NCI-H2081 treated with DMSO at 0.1 percent for 48 hours (cell line): ENCODE data around the gene PRKAG2.
"Not testable (repeated sequence)": the region's sequence is repeated elsewhere in the genome, so short reads cannot be mapped to it uniquely, and the experiment has no call there.

Experiments used
- DNase-seq: peaks from one replicate; lab custom pipeline; 2025; lab: John Stamatoyannopoulos, UW

The PRKAG2 gene

DNA sequence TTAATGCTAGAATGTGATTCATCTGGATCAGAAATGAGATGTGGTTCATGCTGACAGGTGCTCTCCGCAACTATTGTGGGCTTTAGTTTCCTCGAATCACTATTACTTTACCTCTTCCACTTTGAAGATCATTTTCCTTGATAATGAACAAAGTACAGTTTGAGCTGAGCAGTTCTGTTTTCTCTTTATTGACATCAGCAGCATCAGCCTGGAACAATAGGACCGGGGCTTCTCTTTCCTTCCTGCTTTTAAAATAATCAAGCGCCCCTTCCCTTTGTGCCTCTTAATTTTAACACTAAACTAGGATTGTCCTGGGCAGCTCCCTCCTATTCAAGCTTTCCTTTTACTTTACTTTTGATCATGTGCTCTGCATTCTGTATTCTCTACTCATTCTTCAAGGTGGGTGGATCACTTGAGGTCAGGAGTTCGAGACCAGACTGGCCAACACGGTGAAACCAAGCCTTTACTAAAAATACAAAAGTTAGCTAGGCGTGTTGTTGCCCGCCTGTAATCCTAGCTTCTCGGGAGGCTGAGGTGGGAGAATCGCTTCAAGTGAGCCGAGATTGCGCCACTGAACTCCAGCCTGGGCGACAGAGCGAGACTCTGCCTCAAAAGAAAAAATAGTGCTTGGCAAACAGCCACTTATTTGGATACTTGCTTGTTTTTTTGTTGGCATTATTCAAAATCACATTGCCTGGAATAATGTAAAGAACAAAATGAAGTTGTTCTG lies 290.2 kb downstream of the PRKAG2 start:
- no peak for DNase-seq

DNA sequence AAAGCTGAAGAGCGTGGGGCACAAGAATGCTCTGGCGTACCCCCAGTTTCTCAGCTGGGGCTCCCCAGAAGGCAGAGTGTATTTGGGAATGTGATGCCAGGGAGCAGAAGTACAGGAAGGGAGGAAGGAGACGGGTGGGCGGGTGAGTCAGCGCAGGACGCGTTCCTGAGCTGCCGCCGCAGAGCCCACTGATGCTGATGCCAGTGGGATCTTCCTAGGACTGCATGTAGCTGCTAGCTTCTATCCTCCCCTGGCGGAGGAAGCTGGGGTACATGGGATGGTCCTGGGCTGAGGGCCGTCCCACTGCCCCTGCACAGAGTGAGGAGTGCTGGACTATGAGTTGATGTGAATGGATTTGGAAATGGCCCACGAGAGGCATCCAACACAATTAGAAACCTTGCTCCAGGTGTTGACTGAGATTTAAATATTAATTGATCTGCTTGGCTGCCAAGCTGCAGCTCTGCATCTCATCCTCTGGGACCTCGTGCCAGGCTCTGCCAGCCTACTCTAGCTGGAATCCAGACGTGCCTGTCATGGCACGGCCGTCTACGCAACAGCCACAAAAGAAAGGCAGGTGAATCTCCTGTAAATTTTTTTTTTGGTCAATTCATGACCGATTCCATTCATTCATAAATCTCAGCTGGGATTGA lies 291.0 kb downstream of the PRKAG2 start:
- no peak for DNase-seq

DNA sequence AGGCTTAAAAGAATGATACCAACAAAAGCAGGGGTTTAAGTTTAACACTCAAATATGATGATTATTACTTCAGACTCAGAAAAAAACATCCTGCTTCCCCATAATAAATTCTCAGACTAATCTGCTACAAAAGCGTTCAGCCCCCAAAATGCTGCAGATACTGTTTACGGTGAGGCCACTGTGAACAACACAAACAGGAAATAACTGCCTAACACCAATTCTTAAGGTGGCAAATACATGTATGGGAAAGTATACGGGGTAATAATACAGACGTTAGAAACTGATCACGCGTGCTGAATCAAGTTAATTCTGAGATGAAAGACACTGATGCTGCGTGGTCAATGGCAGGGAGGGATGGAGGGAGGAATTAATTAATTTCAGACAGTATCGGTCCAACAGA lies 295.2 kb downstream of the PRKAG2 start:
- no peak for DNase-seq

DNA sequence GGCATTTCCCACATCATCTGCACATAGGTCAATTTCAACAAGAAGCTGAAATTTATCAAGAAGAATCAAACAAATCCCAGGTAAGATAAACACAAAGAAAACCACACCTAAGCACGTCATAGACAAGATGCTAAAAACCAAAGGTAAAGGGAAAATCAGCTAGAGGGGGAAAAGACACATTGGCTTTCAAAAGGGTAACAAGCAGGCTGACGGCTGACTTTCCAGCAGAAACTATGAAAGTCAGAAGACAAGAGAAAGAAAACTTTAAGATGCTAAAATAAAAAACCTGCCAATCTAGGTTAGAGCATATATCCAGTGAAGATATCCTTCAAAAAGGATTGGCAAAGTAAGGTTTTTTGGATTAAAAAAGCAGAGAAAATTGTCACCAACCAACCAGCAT lies 297.3 kb downstream of the PRKAG2 start:
- no peak for DNase-seq

DNA sequence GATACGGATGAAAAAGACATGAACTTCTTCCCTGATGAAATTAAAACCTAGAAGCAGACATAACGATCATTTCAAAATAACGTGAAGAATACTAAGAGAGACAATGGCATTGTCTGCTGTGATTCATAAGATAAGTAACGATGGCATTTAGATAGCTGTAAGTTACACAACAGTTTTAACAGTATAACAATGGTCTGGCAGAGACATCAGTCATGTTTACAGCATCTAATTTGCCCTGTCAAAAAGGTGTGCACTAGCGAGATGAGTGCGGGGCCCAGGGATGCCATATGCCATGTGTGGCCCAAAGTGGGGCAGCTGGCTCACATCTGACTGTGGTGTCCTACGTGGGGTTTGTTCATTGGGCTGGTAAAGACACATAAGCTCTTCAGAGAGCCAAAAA lies 301.5 kb downstream of the PRKAG2 start:
- DNase-seq = peak; percentile 67

DNA sequence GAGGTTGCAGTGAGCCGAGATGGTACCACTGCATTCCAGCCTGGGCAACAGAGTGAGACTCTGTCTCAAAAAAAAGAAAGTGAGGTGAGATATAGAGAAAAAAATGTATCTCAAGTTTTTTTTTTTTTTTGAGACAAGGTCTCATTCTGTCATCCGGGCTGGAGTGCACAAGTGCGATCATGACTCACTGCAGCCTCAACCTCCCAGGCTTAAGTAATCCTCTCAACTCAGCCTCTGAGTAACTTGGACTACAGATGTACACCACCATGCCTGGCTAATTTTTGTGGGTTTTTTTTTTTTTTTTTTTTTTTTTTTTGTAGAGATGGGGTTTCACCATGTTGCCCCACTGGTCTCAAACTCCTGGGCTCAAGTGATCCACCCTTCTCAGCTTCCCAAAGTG lies 303.9 kb downstream of the PRKAG2 start:
- DNase-seq = not testable (repeated sequence)

DNA sequence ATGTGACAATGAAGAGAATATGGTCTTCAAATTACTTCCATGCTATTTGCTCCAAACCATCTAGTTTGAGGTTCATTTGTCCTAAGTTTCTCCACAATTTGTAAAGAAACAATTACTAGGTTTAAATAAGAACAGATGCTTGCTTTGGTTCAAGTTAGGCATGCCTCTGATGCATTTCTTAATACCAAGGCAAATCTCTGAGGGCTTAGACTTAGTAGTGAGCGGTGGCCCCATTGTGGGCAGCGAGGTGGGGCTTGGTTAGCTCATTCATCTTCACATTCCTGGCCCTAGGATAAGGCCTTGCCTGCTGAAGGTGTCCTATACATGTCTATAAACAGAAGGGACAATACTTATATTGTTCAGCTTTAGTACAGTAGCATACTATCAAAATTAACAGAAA lies 304.8 kb downstream of the PRKAG2 start:
- no peak for DNase-seq

DNA sequence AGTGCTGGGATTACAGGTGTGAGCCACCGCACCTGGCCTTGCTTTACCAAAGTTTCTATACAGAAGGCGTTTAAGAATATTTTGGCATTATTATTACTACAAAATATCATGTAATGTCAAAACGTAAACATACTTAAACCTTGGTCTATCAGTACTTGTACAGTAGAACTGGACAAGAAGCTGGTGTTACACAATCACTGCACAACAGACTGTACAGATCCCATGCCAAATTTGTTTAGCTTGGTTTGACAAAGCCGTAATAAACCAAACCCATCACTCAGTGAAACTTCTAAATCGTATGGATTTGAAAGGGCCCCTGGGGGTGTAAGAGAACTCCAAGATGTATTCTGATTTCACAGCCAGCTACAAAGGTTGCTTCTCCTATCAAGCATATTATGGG lies 305.4 kb downstream of the PRKAG2 start:
- no peak for DNase-seq

DNA sequence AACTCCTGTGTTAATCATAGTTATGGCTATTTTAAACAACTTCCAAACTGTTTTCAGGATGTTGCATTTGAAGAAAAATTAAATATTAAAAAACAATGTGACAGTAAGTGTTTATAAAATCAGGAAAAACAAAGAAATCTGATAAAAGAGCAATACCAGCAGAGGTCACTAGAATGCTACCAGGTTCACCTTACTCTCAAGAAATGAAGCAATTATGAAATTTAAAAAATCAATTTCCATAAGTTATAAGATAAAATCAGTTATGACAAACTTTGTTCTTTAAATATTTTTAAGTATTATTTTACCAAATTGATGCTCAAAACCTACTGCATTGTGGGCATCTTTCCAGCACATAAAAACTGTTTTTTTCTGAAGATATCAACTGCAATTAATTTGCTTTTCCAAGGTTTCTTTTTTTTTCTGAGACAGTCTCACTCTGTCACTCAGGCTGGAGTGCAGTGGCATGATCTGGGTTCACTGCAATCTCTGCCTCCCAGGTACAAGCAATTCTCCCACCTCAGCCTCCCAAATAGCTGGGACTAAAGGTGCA lies 306.5 kb downstream of the PRKAG2 start:
- no peak for DNase-seq

DNA sequence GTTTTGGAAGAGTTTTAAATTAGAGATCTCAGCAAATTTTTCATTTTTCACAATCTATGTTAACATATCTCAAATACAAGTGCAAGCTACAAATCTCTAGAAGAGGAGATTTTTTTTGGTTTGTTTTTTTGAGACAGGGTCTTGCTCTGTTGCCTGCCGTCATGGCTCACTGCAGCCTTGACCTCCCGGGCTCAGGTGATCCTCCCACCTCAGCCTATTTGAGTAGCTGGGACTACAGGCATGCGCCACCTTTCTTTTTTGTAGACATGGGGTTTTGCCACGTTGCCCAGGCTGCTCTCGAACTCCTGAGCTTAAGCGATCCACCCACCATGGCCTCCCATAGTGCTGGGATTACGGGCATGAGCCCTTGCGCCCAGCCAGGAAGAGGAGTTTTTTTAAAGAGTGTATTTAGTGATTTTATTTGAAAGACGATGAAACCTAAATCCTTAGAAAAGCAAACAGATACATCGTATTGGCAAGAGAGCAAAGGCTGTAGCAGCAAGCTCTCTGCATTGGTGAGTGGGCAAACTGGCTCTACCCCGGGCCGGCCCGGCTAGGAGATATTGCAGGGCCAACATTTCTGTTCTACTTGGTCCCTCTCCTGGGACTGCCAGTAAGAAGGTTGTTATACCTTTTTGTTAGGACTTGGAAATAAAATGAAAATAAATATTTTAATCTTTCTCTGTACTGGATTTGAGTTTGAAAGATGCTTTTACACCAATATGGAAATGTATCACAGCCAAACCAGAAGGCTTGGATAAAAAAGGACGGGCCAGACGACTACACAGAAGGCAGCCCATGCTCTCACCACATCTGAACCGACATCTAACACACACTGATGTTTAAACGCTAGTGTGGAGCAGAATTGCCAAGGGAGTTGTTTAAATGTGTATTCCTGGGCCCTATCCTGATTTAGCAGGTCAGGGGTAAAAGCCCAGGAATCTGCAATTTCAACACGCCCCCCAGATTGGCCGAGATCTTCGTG lies 307.7 kb downstream of the PRKAG2 start:
- DNase-seq = no peak

DNA sequence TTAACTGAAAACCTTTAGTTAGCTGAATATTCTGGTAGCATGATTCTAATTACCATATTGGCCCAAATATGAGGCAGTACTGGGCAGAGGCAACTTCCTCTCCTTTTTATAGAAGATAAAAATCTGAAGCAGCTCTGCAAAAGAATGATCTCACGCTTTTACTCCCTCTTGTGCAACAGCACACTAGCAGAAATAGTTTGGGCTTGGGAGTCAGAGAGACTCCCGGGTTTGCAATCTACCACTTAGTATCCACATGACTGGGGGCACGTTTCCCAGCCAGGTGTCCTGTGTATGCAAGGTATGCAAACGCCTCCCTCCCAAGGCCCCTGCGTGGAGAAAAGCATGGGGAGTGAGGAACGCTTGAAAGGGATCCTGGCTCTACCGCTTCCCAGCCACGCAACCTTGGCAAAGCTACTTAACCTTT lies 310.0 kb downstream of the PRKAG2 start:
- DNase-seq = no peak

DNA sequence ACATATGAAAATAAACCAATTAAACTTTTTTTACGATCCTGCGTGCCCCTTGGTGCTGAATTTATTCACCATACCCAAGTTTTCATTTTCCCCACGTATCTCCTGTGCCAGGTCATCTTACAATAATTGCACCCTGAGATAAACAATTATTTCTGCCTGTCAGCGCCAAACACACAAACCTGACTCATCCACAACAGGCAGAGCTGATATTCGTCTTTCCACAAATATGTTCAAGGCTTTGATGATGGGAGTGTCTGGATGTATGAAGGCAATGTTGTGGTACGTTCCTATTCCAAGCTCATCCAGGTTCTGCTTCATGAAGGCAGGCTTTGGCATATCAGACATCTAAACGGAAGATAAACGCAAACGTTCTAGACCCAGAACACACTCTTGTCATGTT lies 311.4 kb downstream of the PRKAG2 start:
- DNase-seq = no peak

DNA sequence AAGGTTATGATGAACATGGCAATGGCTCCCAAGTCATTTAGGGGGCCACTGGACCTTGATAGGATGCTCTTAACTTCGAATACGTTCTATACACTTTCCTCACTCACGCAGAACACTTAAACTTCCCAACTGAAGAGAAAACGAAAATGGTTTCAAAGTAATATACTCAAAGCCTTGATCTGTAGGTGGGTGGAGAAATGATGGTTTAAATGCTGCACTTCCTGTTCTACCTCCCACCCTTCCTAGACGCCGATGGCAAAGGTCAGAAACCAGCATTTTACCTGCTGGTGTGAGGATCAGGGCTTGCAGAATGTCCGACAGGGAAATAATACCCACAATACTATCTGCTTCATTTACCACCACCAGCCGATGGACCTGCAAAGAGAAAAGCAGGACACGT lies 316.7 kb downstream of the PRKAG2 start:
- no peak for DNase-seq

DNA sequence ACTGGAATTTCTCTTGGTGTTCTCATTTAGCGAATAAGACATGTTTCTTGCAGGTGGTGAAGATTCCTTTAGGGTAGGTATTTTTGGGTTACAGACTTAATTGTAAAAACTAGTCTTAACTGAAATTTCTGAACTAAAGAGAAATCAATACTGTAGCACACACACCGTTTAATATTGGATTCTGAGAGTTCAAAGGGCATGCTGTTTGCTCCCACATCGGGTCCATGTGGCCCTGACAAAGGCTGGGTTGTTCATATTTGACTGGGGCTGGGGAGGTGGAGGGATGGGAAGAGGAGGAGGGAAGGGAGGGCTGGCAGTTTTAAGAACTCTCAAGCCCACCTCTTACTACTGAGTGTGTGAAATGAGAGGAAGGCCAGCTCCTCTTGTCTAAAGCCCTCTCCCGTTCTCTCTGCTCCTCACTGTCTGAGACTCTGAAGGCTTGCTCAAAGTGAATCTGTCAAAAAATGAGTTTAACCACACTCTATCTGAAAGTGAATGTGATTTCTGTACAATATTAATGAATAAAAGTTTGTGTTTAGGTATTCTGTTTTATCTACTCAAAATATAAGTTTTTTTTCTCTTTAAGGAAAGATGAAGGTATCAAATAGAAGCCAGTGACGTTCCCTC lies 317.2 kb downstream of the PRKAG2 start:
- no peak for DNase-seq

DNA sequence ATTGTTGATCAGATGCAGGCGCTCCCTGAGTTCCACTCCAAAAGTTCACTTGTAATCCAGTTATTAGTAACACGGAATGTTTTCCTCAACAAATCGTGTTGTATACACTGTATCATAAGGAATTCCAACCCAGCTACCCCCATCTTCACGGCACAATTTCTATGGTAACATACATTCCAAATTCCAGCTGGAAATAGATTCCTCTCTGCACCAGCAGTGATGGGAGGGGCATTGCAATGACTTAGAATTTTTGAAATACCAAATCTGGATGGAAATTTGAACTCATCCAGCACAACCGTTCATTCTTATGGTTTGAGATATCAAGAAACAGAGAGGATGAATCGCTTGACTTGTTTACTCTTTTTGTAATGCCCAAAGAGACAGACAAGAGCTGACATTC lies 318.3 kb downstream of the PRKAG2 start:
- no peak for DNase-seq

DNA sequence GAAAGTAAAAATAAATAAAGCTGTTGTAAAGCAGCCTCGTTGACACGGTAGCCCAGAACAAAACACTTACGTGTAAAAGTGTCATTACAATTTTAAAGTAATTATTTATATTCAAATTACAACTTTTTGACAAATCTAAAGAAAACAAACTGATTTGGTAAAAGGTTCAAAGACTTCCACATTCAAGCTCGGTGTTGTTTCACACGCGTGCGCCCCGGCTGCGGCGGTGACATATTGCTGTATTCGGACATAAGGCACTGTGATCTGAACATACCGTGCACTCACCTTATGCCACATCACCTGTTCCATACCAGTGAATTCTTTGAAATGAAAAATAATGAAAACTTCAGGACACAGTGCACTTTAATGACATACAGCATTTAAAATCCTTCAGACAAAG lies 320.3 kb downstream of the PRKAG2 start:
- DNase-seq = no peak

DNA sequence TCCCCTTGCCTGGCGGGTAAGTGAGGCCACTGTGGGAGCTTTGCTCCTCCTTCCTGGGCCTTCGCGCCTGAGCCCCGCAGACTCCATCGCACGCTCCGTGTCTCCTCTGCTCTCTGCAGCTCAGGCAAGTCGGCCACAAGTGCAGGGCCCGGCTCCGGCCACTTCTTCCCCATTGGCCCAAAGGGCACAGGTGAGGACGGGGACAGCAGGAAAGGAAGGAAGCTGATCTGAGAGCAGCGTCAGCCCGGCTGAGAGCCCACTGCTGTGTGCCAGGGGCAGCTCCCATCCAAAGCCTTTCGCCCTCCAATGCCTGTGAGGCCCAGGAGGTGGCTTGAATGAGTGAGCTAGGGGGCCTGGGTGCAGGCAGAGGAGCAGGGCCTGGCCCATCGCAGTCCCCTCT lies 323.6 kb downstream of the PRKAG2 start:
- DNase-seq = no peak

DNA sequence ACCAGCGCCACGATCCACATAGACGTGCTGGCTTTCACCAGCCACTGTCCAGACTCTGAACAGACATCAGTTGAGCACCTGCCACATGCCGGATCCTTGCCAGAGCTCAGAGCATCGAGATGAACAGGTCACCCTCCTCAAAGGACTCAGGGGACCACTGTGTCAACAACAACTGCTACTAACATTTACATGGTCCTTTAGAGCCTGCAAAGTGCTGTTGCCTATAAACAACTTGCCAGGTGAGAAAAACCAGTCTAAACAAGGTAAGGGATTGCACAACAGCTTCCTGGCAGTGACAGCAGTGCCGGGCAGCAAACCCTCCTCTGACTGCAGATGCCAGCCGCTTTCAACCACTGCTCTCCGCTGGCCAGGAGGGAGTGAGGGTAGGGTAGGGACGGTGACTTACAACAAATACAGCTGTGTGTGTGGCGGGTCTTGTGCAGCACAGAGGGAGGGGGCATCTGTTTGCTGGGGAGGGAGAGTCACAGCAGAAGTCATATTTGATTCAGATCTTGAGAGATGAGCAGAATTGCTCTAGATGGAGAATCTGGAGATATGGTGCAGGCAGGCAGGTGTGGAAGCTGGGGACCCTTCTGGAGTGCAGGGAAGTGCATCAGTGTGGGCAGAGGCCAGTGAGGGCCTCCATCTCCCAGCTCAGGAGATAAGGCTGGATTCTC lies 324.4 kb downstream of the PRKAG2 start:
- peak; percentile 22 for DNase-seq

DNA sequence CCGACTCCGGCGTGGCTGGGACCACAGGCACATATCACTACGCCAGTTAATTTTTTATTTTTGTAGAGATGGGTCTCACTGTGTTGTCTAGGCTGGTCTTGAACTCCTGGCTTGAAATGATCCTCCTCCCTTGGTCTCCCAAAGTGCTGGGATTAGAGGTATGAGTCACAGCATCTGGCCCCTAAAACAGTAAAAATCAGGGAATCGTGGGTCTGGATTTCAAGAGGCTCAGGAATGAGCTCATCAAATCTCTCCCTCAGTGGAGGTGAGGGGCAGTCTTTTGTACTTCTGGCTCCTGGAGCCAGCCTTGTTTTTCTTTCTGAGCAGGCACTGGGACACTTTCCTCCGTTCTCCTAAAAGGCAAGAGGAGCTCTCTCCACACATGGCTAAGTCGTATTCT lies 325.1 kb downstream of the PRKAG2 start:
- no peak for DNase-seq

DNA sequence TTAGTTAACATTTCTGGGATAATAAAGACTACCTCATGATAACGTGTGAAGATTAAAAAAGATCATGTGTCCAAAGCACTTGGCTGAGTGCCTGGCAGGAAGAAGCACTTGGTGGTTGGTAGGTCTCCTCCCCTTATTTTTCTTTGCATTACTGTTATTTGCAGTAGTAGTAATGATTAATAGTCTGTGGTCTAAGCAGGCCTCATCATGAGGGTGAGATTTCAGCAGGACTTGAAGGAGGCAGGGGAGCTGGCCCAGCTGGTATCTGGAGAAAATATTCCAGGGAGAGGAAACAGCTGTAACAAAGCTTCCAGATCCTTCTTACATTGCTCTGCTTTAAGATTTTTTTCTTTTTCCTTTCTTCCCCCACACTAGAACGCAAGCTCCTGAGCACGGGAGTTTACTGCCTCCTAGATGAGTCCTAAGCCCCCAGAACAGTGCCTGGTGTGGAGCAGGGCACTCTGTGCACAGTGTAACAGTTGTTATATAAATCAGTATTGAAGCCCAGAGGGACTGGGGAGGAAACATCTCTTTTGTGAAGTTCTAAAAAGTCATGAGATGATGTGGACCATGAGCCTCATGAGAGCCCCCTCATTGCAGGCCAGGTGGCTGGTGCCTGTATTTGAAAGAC lies 326.1 kb downstream of the PRKAG2 start:
- no peak for DNase-seq

DNA sequence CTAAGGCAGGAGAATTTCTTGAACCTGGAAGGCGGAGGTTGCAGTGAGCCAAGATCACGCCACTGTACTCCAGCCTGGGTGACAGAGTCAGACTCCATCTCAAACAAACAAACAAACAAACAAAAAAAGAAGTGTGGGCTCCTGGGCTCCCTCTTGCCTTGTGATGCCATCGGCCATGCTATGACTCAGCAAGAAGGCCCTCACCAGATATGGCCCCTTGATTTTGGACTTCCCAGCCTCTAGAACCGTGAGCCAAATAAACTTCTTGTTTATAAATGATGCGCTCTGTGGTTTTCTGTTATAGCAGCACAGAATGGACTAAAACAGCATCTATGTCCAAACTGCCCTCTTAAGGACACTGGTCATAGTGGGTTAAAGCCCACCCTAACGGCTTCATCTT lies 327.3 kb downstream of the PRKAG2 start:
- DNase-seq = no peak
